Right kidney (tissue), 1 donor: ENCODE measurements around the gene VAT1.
A peak's percentile ranks its signal among the peaks of the same experiment; 100 is the strongest.
"Not testable (repeated sequence)": the region's sequence is repeated elsewhere in the genome, so short reads cannot be mapped to it uniquely, and the experiment has no call there.

Source experiments
- DNase-seq: peaks from one replicate; pipeline ENCODE4 v3.0.0-alpha.2; 2016

Gene VAT1

GRCh38 chr17:42975265-42975664 lies 46.9 kb downstream of the VAT1 start:
- no peak for DNase-seq

GRCh38 chr17:42973323-42973722 lies 48.9 kb downstream of the VAT1 start:
- DNase-seq = not testable (repeated sequence)

- DNase-seq = no peak
Observed at GRCh38 chr17:42971589-42971988, 50.6 kb downstream of the VAT1 start.

- peak; percentile 16 for DNase-seq
Observed at GRCh38 chr17:42969001-42969581, 53.1 kb downstream of the VAT1 start.

- no peak for DNase-seq
Observed at GRCh38 chr17:42967925-42968324, 54.3 kb downstream of the VAT1 start.
